GM12891 (cell line): ENCODE data around the gene CYP2F1.

Experiments
- POLR2A ChIP-seq: IDR thresholded peaks from 2 replicates; pipeline ENCODE4 v1.6.1; 2011; ENCODE audit warnings: low read depth, low read length, control low read depth
- POLR2AphosphoS5 ChIP-seq: IDR thresholded peaks from 2 replicates; pipeline ENCODE4 v1.6.1; 2011; ENCODE audit warnings: low read depth, low read length, control low read depth
- SPI1 ChIP-seq: IDR thresholded peaks from 2 replicates; pipeline ENCODE4 v1.6.1; 2011; ENCODE audit warnings: low read depth, low read length, control low read depth
- TAF1 ChIP-seq: IDR thresholded peaks from 2 replicates; pipeline ENCODE4 v1.6.1; 2011; ENCODE audit warnings: low read depth, low read length, control low read depth

DNA sequence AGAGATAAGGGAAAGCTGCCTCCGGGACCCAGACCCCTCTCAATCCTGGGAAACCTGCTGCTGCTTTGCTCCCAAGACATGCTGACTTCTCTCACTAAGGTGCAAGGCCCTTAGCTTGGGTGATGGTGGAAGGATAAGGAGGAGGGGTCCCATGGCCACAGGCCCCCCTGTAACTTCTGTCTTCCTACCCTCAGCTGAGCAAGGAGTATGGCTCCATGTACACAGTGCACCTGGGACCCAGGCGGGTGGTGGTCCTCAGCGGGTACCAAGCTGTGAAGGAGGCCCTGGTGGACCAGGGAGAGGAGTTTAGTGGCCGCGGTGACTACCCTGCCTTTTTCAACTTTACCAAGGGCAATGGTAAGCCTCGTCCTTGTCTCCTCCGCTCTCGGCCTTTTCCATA lies 2.0 kb downstream of the CYP2F1 start:
- TF ChIP-seq POLR2A (no peak), TAF1 (no peak), POLR2AphosphoS5 (no peak), SPI1 (no peak)
